Spleen (tissue), 11 donors: ENCODE measurements around the gene CYP24A1. TPM values are rescaled to one million over a fixed set of nuclear protein-coding genes. Genes with fewer than 3 reads are reported as not detected.

Experiments
- DNase-seq: peaks from one replicate; pipeline ENCODE4 v3.0.0-alpha.2; 2020
- H3K27ac ChIP-seq, 8 donors: fragments of 200-600 bp; sonication (generic) in 7 of 8; 1 replicate in 4 of 8; 2 replicates in 4 of 8; pipeline versions ENCODE4 v1.5.0 to v1.8.0; 2016 to 2021; ENCODE audit warnings: inconsistent platforms in 4 of 8, mild to moderate bottlenecking in 4 of 8, moderate library complexity in 1 of 8
- H3K27me3 ChIP-seq, 7 donors: fragments of 200-600 bp; sonication (generic) in 6 of 7; replicated peaks in 1 of 7; 1 replicate in 4 of 7; 2 replicates in 3 of 7; pipeline versions ENCODE4 v1.5.0 to v1.8.0; 2016 to 2021; ENCODE audit warnings: inconsistent platforms in 3 of 7, mild to moderate bottlenecking in 1 of 7
- H3K36me3 ChIP-seq, 6 donors: fragments of 200-600 bp; sonication (generic) in 5 of 6; 1 replicate in 4 of 6; 2 replicates in 2 of 6; pipeline versions ENCODE4 v1.5.0 to v1.8.0; 2016 to 2021; ENCODE audit warnings: inconsistent platforms in 2 of 6
- H3K4me1 ChIP-seq, 6 donors: fragments of 200-600 bp; sonication (generic) in 5 of 6; 1 replicate in 3 of 6; 2 replicates in 3 of 6; pipeline versions ENCODE4 v1.5.0 to v1.8.0; 2016 to 2021; ENCODE audit warnings: inconsistent platforms in 3 of 6
- H3K4me3 ChIP-seq, 8 donors: fragments of 200-600 bp; sonication (generic) in 7 of 8; 1 replicate in 4 of 8; 2 replicates in 4 of 8; pipeline versions ENCODE4 v1.5.0 to v1.8.0; 2016 to 2021; ENCODE audit warnings: inconsistent platforms in 4 of 8, mild to moderate bottlenecking in 4 of 8, moderate library complexity in 2 of 8
- H3K9me3 ChIP-seq, 8 donors: fragments of 200-600 bp; sonication (generic) in 7 of 8; 1 replicate in 4 of 8; 2 replicates in 4 of 8; pipeline versions ENCODE4 v1.5.0 to v1.8.0; 2016 to 2021; ENCODE audit warnings: inconsistent platforms in 4 of 8
- CTCF ChIP-seq, 11 experiments: fragments of 200-600 bp in 7 of 11; fragments of 450-650 bp in 4 of 11; sonication (generic) in 4 of 11; IDR thresholded peaks in 8 of 11; conservative IDR thresholded peaks in 3 of 11; 1 replicate in 7 of 11; 2 replicates in 4 of 11; pipeline versions ENCODE4 v1.4.0 to v1.8.0; 2016 to 2021; ENCODE audit warnings: antibody characterized with exemption in 11 of 11, inconsistent platforms in 4 of 11, mild to moderate bottlenecking in 1 of 11
- POLR2A ChIP-seq, 3 donors: fragments of 450-650 bp; IDR thresholded peaks; one replicate each; pipeline ENCODE4 v1.5.1; 2017; ENCODE audit warnings: antibody characterized with exemption in 3 of 3, mild to moderate bottlenecking in 1 of 3
- POLR2AphosphoS5 ChIP-seq, 3 donors: sonication (generic); formaldehyde crosslinking; IDR thresholded peaks; one replicate each; pipeline ENCODE4 v1.5.1; 2017; ENCODE audit warnings: antibody characterized with exemption in 3 of 3
- WGBS, 5 donors: extraction: QIAGEN DNeasy Blood & Tissue Kit in 3 of 5; methylation state at CpG; one replicate each; pipeline versions ENCODE4 v1.1.5 to v1.1.7; 2013 to 2018; 5-methylcytosine and 5-hydroxymethylcytosine counted together
- intact Hi-C: fragments of 100-400 bp; cut with DNase I; formaldehyde crosslinking; loops from one replicate; pipeline ENCODE4 v1.15.0; 2023; ENCODE audit warnings: low total_unique reads
- polyA plus RNA-seq, 3 donors: library from polyadenylated mRNA; stranded (reverse); fragments of 200-250 nt; gene quantifications; one replicate each; pipeline ENCODE4 v1.2.1, GENCODE V29; 2013
- total RNA-seq, 7 donors: library from RNA; depleted of rRNA in 3 of 7; stranded (reverse); fragments of >200 nt in 3 of 7; fragmentation: NEBNext Ultra II Directional in 4 of 7; extraction: Animal tissue kit (Norgen Biotek cat#: 25700) in 4 of 7; gene quantifications; one replicate each; pipeline versions ENCODE4 v1.1.0 to v1.2.1, GENCODE V29; 2016 to 2021
- donor health status: healthy with polysubstance abuse.
- donor health status: DM: no; HTN: no; CAD: no; lungs with moderate emphysema.
- donor health status: DM: no; HTN: no; CAD: no.
- donor health status: Bipolar disorder and iron deficiency.
- donor health status: healthy.
- donor health status: DM: no; HTN: no; CAD: no.
- donor health status: DM: yes; HTN: yes; CAD: no.

Gene CYP24A1
- total and polyA plus RNA-seq, 10 donors: not detected

- 73 to 82% (median 76%) methylated on average over 13 of the region's 13 CpGs for WGBS, 5 donors
- intact Hi-C loops: loop anchor here (5.0 kb wide), 1 partner anchor 101 kb away; no protein-coding TSS in a partner anchor
- H3K27me3 ChIP-seq: no peaks in the 10 kb centered on the region
- no peak for DNase-seq
- H3K27ac ChIP-seq: no peak overlapping the region
- H3K36me3 ChIP-seq: no peaks in the 10 kb centered on the region
- H3K4me1 ChIP-seq: no peaks in the 10 kb centered on the region
- TF ChIP-seq POLR2AphosphoS5 (IDR thresholded peaks at IDR 0.05) (no peak), POLR2A (IDR thresholded peaks at IDR 0.05) (no peak), CTCF (IDR thresholded peaks at IDR 0.05 in 8 of 11, conservative IDR thresholded peaks at IDR 0.05 in 3 of 11) (no peak)
- H3K4me3 ChIP-seq: no peak overlapping the region
- no peaks in the 10 kb centered on the region for H3K9me3 ChIP-seq
Observed at GRCh38 chr20:54197621-54198604, 24.1 kb upstream of the CYP24A1 start.

- TF ChIP-seq POLR2A (IDR thresholded peaks at IDR 0.05): no peak
- no peak for TF ChIP-seq CTCF (IDR thresholded peaks at IDR 0.05 in 8 of 11, conservative IDR thresholded peaks at IDR 0.05 in 3 of 11)
- no peak for TF ChIP-seq POLR2AphosphoS5 (IDR thresholded peaks at IDR 0.05)
- Histone ChIP-seq H3K36me3 (no peaks in the 10 kb centered on the region), H3K9me3 (no peaks in the 10 kb centered on the region), H3K27me3 (peaks cover 0 to 11% (median 0%) of the 10 kb centered on the region in 7 donors), H3K4me3 (peak overlapping the region in 1 of 8 donors; percentile 5), H3K27ac (no peak overlapping the region), H3K4me1 (no peaks in the 10 kb centered on the region)
- WGBS, 5 donors: 67 to 87% (median 80%) methylated on average over 13 of the region's 13 CpGs
- intact Hi-C loops: loop anchor here (5.0 kb wide), 1 partner anchor 98 kb away; no protein-coding TSS in a partner anchor
- DNase-seq: no peak
Observed at GRCh38 chr20:54195483-54196472, 22.0 kb upstream of the CYP24A1 start.

GRCh38 chr20:54194724-54195438, 21.1 kb upstream of the CYP24A1 start:
- Histone ChIP-seq H3K27me3 (peaks cover 0 to 13% (median 0%) of the 10 kb centered on the region in 7 donors), H3K9me3 (no peaks in the 10 kb centered on the region), H3K4me3 (no peak overlapping the region), H3K27ac (no peak overlapping the region), H3K36me3 (no peaks in the 10 kb centered on the region), H3K4me1 (no peaks in the 10 kb centered on the region)
- intact Hi-C loops: loop anchor here (5.0 kb wide), 1 partner anchor 98 kb away; no protein-coding TSS in a partner anchor
- DNase-seq: no peak
- TF ChIP-seq POLR2A (IDR thresholded peaks at IDR 0.05) (no peak), CTCF (IDR thresholded peaks at IDR 0.05 in 8 of 11, conservative IDR thresholded peaks at IDR 0.05 in 3 of 11) (no peak)
- WGBS, 5 donors: 63 to 85% (median 77%) methylated on average over 11 of the region's 11 CpGs
